Hippocampal formation (tissue), 2 donors: Measurements from ENCODE around the gene TTC22.

Source experiments
- DNase-seq, 2 donors: peaks; one replicate each; lab custom pipeline; 2025; lab: John Stamatoyannopoulos, UW

Gene TTC22

DNA sequence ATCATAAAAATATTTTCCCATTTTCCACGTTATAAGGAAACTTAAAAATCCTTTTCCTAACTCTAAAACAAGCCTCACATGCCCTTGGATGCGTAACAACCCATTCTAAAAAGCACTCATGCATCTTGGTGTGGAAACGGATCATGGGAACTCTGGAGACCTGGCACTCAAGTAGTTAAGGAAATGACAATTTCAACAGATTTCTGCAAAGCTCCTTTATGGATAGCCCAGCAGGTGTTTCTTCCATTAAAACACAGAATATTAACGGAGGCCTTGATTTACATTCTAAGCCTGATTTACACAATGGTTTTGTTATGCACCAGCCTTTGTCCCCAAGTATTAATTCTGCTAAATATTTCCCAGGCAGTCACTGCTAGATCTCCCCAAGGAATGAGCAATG is 49.7 kb downstream of the TTC22 start:
- DNase-seq, result no peak

DNA sequence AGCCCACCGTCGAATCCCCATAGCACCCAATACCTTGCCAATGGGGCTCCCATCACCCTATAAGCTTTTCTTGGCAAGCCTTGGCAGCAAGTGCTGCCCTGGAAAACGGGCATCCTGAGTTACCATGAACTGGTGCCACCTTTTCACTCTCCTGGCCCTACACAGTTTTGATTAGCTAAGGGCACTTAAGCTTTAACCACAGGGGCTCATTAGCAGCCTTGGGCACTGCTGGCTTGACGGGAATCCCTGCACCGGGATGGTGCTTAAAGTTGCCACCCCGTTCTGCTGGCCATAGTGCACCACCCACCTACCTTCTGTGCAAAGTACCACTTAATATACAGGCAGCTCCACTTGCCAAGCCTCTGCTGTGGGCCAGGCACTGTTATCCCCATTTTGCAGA is 50.5 kb downstream of the TTC22 start:
- no peak for DNase-seq

DNA sequence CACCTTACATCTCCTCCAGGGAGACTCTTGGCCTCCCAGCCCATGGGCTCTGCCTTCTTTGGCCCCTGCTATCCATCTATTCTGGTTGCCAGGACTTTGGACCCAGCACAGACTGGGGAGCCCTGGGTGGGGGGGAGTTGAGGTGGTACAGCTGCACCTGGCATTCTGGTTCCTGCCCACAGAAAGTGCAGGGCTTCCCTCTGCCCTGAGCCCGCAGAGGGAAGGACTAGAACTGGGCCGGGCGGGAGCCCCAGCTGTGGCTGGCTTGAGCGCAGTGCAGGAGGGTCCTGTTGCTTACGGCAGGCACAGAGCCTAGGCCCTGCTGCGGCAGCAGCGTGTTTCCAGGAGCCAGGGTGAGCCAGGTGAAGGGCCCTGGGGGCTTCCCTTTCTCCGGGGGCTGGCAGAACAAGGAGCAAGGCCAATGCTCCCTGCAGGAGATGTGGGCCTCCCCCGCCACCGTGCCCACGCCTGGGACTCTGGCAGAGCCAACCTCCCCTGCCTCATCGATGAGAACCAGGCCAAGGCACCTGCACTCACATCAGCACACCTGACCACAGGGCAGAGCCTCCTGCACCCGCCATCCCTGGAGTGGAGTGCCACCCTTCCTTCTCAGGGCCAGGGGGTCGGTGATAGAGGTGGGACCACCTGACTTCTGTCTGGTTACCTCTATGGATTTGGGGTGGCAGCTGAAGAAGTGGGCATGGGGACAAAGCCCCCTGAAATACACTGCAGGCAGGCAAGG is 52.9 kb downstream of the TTC22 start:
- no peak for DNase-seq

DNA sequence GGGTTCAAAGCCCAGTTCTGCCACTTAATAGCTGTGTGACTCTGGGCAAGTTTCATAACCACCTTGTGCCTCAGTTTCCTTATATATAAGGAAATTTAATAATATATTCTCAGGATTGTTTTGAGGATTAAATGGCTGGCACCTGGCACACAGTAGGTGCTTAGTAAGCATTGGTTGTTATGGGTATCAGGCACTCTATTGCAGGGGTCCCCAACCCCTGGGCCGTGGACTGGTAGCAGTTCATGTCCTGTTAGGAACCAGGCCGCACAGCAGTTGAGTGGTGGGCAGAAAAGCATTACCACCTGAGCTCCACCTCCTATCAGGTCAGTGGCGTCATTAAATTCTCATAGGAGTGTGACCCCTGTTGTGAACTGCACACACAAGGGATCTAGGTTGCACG is 55.3 kb downstream of the TTC22 start:
- DNase-seq, result no peak

GRCh38 chr1:54745274-54745673 is 55.8 kb downstream of the TTC22 start:
- DNase-seq, result no peak

- DNase-seq, result no peak
Measured at GRCh38 chr1:54744696-54745095, 56.4 kb downstream of the TTC22 start.

- no peak for DNase-seq
Measured at GRCh38 chr1:54743416-54744226, 57.5 kb downstream of the TTC22 start.

DNA sequence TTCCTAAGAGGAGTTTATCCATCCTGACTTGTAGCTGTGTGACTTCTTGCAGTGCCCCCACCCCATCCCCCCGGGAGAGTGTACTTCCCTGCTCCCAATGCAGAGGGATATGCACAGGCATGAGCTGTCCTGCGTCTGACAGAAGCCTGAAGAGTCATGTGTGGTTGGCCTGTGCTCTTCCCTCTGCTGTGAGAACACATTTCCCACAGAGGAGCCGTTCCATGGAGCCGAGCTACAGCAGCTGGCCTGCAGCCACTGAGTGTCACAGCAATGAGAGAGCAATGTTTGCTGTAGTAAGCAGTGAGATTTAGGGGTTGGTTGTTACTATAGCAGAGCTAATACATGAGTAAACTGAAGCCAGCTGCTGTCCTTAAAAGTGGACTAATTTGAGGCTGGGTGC is 58.8 kb downstream of the TTC22 start:
- DNase-seq, result no peak

DNA sequence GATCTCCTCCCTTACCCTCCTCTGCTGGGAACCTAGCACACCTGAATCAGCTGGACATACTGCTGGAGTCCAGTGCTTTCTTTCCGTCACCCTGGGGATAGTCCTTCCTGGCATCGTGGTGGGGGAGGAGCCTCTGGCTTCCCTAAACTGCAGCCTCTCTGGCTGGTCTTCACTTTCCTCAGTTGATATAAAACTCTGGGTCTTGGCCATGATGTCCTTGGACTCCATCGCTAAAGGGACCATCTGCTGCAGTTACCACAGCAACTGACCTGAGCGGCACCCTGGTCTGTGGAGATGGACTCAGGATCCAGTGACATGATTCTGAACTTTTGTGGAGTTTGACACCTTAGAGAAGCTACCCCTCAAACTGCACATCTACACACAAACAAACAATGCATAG is 59.6 kb downstream of the TTC22 start:
- DNase-seq, result no peak

- DNase-seq, result no peak
Measured at GRCh38 chr1:54738244-54738643, 62.9 kb downstream of the TTC22 start.

DNA sequence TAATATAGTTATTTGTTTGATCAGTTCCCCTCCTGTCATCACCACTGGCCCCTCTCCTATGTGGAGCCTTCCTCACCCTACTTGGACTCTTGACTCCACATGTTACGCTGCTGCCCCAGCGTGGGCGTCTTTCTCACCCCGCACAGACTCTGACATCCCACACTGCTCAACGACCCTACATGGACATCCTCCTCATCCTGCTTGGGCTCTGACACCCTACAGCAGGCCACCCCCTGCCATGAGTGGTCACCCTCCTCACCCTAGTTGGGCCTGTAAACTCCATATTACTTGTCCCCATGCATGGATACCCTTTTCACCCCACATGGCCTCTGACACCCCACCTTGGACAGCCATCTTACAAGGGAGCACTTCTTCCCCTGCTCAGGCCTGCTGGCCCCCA is 64.4 kb downstream of the TTC22 start:
- no peak for DNase-seq
